Measurements from ENCODE around the gene CLEC3B.
"Not testable (repeated sequence)": the region's sequence is repeated elsewhere in the genome, so short reads cannot be mapped to it uniquely, and the experiment has no call there.

The CLEC3B gene

DNA sequence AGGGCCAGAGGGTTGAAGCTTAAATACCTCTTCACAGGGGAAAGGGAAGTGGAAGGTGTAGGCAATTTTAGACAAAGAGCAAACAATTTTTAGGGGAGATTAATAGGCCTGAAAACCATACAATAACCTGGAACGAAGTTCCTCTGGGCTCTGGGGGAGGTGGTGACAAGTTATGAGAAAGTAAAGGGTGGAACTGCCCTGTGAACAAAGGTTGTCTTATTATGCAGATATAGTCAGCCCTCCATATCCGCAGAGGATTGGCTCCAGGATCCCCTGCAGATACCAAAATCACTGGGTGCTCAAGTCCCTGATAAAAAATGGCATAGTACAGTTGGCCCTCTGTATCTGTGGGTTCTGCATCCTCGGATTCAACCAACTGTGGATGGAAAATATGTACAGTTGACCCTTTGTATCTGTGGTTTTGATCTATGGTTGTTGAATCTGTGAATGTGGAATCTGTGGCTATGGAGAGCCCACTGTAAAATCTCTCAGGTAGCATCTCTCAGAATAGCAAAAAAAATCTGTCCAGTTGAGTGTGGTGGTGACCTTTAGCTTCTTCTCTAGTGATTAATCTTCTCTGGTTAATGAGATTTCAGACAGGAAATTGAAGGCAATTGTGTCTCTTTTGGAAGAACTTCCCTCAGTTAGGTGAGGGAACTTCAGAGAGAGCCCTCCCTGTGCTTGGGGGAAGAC lies 40.2 kb downstream of the CLEC3B start:
- H3K27me3 ChIP-seq (ENCODE audit: insufficient read depth, low read depth, severe bottlenecking): no peaks in the 10 kb centered on the region
- no peaks in the 10 kb centered on the region for H3K36me3 ChIP-seq
- H3K27ac ChIP-seq: no peak overlapping the region
- no peaks in the 10 kb centered on the region for H3K9me3 ChIP-seq (ENCODE audit: severe bottlenecking)
- H3K4me3 ChIP-seq (ENCODE audit: low read depth, low read length): no peak overlapping the region
- DNase-seq: no peak
- TF ChIP-seq, protein P1, sequence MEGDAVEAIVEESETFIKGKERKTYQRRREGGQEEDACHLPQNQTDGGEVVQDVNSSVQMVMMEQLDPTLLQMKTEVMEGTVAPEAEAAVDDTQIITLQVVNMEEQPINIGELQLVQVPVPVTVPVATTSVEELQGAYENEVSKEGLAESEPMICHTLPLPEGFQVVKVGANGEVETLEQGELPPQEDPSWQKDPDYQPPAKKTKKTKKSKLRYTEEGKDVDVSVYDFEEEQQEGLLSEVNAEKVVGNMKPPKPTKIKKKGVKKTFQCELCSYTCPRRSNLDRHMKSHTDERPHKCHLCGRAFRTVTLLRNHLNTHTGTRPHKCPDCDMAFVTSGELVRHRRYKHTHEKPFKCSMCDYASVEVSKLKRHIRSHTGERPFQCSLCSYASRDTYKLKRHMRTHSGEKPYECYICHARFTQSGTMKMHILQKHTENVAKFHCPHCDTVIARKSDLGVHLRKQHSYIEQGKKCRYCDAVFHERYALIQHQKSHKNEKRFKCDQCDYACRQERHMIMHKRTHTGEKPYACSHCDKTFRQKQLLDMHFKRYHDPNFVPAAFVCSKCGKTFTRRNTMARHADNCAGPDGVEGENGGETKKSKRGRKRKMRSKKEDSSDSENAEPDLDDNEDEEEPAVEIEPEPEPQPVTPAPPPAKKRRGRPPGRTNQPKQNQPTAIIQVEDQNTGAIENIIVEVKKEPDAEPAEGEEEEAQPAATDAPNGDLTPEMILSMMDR (IDR thresholded peaks at IDR 0.05; ENCODE audit: low read depth, low read length): no peak

DNA sequence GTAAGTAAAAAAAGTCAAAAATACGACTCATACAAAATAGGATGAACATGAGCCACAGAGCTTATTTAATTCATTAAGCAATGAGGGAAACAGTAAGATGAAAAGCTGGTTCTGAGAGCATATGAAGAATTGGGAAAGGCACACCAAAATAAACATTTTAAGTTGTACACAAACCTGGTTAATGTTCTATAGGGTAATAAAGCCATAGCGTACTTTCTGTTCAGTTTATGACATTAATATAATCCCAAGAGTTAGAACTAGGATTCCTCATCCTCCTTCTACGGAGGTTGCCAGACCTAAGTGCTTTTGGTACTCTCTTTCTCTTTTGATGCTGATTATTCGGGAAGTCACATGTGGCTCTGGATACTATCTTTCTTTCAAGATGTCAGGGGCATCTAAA lies 41.4 kb downstream of the CLEC3B start:
- TF ChIP-seq, protein P1 (IDR thresholded peaks at IDR 0.05; ENCODE audit: low read depth, low read length): no peak
- H3K4me3 ChIP-seq (ENCODE audit: low read depth, low read length): no peak overlapping the region
- H3K9me3 ChIP-seq (ENCODE audit: severe bottlenecking): no peaks in the 10 kb centered on the region
- DNase-seq: no peak
- H3K27ac ChIP-seq: no peak overlapping the region
- H3K36me3 ChIP-seq: no peaks in the 10 kb centered on the region
- H3K27me3 ChIP-seq (ENCODE audit: insufficient read depth, low read depth, severe bottlenecking): no peaks in the 10 kb centered on the region

DNA sequence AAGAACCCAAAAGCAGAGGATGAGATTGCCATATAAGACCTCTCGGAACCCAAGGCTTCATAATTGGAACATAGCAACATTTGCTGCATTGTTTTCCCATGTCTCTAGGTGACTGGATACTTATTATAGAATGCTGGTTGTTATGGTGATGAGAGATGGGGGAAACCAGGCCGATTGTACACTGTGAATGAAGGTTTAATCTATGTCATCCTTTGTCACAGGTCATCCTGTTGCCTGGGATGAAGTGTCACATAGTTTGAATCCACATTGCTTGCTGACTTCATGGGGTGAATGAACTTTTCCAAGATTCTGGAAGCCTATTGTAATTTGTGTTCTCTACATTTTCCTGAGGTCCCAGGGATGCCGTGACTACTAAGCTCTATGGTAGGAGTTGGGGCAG lies 41.8 kb downstream of the CLEC3B start:
- Histone ChIP-seq H3K4me3 (ENCODE audit: low read depth, low read length) (no peak overlapping the region), H3K27me3 (ENCODE audit: insufficient read depth, low read depth, severe bottlenecking) (no peaks in the 10 kb centered on the region), H3K9me3 (ENCODE audit: severe bottlenecking) (no peaks in the 10 kb centered on the region), H3K27ac (no peak overlapping the region), H3K36me3 (no peaks in the 10 kb centered on the region)
- no peak for DNase-seq
- TF ChIP-seq, protein P1 (IDR thresholded peaks at IDR 0.05; ENCODE audit: low read depth, low read length): no peak

DNA sequence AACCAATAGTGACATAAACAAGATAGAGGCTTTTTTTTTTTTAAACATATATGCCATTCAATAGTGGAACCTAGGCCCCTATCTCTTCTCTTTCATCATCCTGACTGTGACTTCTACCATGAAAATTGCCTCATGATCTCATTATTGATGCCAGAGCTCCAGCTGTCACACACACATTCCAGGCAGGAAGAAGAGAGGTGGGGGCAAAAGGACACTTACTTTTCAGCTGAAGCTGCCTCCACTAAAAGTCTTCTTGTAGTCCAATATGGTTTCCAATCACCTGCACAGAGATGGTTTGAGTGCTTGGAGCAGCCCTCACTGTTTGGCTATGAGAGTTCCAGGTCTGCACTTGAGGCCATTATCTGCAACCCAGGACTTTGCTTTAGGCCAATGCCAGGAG lies 45.0 kb downstream of the CLEC3B start:
- Histone ChIP-seq H3K27ac (no peak overlapping the region), H3K27me3 (ENCODE audit: insufficient read depth, low read depth, severe bottlenecking) (no peaks in the 10 kb centered on the region), H3K9me3 (ENCODE audit: severe bottlenecking) (no peaks in the 10 kb centered on the region), H3K36me3 (no peaks in the 10 kb centered on the region), H3K4me3 (ENCODE audit: low read depth, low read length) (no peak overlapping the region)
- TF ChIP-seq, protein P1 (IDR thresholded peaks at IDR 0.05; ENCODE audit: low read depth, low read length): no peak
- no peak for DNase-seq

DNA sequence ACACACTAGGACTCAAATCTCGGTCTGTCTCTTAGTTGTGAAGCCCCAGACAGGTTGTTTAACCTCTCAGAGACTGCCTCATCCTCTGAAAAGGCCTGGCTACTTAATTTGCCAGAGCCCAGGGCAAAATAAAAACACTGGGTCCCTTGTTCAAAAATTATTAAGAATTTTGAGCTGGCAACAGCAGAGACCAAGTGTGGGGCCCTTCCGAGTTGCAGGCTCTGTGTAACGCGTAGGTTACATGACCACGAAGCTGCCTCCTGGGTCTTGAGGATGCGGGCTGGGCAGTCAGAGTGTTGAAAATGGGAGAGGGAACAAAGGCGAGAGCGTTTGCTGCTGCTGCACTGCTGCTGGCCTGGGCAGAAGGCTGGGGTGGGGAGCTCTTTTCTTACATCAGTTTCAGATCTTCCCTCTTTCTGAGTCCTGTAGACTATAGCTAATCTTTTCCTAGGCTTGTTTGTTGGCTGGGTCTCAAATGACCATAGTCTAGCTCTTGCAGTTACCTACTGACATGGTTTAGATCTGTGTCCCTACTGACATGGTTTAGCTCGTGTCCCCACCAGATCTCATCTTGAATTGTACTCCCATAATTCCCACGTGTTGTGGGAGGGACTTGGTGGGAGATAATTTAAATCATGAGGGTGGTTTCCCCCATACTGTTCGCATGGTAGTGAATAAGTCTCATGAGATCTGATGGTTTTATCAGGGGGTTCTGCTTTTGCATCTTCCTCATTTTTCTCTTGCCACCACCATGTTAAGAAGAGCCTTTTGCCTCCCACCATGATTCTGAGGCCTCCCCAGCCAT lies 49.9 kb downstream of the CLEC3B start:
- Histone ChIP-seq H3K9me3 (ENCODE audit: severe bottlenecking) (no peaks in the 10 kb centered on the region), H3K27me3 (ENCODE audit: insufficient read depth, low read depth, severe bottlenecking) (no peaks in the 10 kb centered on the region), H3K27ac (no peak overlapping the region), H3K4me3 (ENCODE audit: low read depth, low read length) (no peak overlapping the region), H3K36me3 (no peaks in the 10 kb centered on the region)
- DNase-seq: no peak
- TF ChIP-seq, protein P1 (IDR thresholded peaks at IDR 0.05; ENCODE audit: low read depth, low read length): no peak

DNA sequence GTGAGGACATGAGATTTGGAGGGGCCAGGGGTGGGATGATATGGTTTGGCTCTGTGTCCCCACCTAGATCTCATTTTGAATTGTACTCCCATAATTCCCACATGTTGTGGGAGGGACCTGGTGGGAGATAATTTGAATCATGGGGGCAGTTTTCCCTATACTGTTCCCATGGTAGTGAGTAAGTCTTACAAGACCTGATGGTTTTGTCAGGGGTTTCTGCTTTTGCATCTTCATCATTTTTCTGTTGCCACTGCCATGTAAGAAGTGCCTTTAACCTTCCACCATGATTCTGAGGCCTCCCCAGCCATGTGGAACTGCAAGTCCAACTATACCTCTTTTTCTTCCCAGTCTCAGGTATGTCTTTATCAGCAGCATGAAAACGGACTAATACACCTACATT lies 52.2 kb downstream of the CLEC3B start:
- not testable (repeated sequence) for H3K27ac ChIP-seq; H3K36me3 ChIP-seq; H3K27me3 ChIP-seq (ENCODE audit: insufficient read depth, low read depth, severe bottlenecking); H3K9me3 ChIP-seq (ENCODE audit: severe bottlenecking); H3K4me3 ChIP-seq (ENCODE audit: low read depth, low read length); DNase-seq

Data from WERI-Rb-1 (cell line).